Gastrocnemius medialis (tissue), 4 donors: ENCODE data around the gene DRGX. TPM values are rescaled to one million over a fixed set of nuclear protein-coding genes. Genes with fewer than 3 reads are reported as not detected.

ENCODE experiments used
- ATAC-seq, 2 donors: fragments of 150-250 bp; one replicate each; pipeline ENCODE4 v1.9.1; 2016
- DNase-seq, 2 donors: peaks; one replicate each; pipeline ENCODE4 v3.0.0-alpha.2; 2019
- H3K27ac ChIP-seq, 4 donors: fragments of 200-600 bp; sonication (generic); 1 replicate in 1 of 4; 2 replicates in 3 of 4; pipeline ENCODE4 v1.5.1; 2016 to 2018; ENCODE audit warnings: mild to moderate bottlenecking in 2 of 4, moderate library complexity in 1 of 4
- H3K27me3 ChIP-seq, 3 donors: fragments of 200-600 bp; sonication (generic) in 2 of 3; 1 replicate in 1 of 3; 2 replicates in 2 of 3; pipeline versions ENCODE4 v1.5.1 to v1.6.0; 2016 to 2019; ENCODE audit warnings: mild to moderate bottlenecking in 1 of 3, moderate library complexity in 1 of 3
- H3K36me3 ChIP-seq, 2 donors: fragments of 200-600 bp; sonication (generic) in 1 of 2; one replicate each; pipeline ENCODE4 v1.5.1; 2017 to 2018
- H3K4me1 ChIP-seq, 2 donors: fragments of 200-600 bp; sonication (generic) in 1 of 2; one replicate each; pipeline ENCODE4 v1.5.1; 2016 to 2017; ENCODE audit warnings: mild to moderate bottlenecking in 2 of 2
- H3K4me3 ChIP-seq, 4 donors: fragments of 200-600 bp; sonication (generic) in 3 of 4; 1 replicate in 1 of 4; 2 replicates in 3 of 4; pipeline ENCODE4 v1.5.1; 2016 to 2019; ENCODE audit warnings: mild to moderate bottlenecking in 2 of 4
- H3K9me3 ChIP-seq, 3 donors: fragments of 200-600 bp; sonication (generic) in 2 of 3; 1 replicate in 1 of 3; 2 replicates in 2 of 3; pipeline ENCODE4 v1.5.1; 2016 to 2019
- POLR2A ChIP-seq, 2 donors: fragments of 450-650 bp; IDR thresholded peaks; one replicate each; pipeline ENCODE4 v1.6.1; 2017; ENCODE audit warnings: antibody characterized with exemption in 2 of 2, mild to moderate bottlenecking in 2 of 2, moderate library complexity in 2 of 2
- in situ Hi-C, 4 donors: fragments of 200-750 bp; cut with MboI; loops; one replicate each; pipeline versions ENCODE4 v1.15.0 to v1.8.0; 2017; ENCODE audit warnings: low sequenced_read_pairs in 4 of 4
- intact Hi-C: fragments of 100-400 bp; cut with DNase I; formaldehyde crosslinking; loops from one replicate; pipeline ENCODE4 v1.15.1; 2023; ENCODE audit warnings: low total_unique reads
- total RNA-seq, 4 donors: library from RNA; depleted of rRNA; stranded (reverse); fragments of >200 nt; gene quantifications; one replicate each; pipeline versions ENCODE4 v1.1.0 to v1.2.3, GENCODE V29; 2016
- TF ChIP-seq, protein P1 (sequence below), 5 experiments: fragments of 450-650 bp in 3 of 5; fragments of 200-600 bp in 2 of 5; sonication (generic) in 2 of 5; IDR thresholded peaks in 4 of 5; conservative IDR thresholded peaks in 1 of 5; 1 replicate in 4 of 5; 2 replicates in 1 of 5; pipeline ENCODE4 v1.5.1; 2016 to 2019; ENCODE audit warnings: antibody characterized with exemption in 5 of 5, mild to moderate bottlenecking in 3 of 5, moderate library complexity in 3 of 5

DRGX gene
- total RNA-seq, 4 donors from 2014 or later: not detected

GRCh38 chr10:49347827-49348226, 48.1 kb downstream of the DRGX start:
- DNase-seq: no peak
- no peaks in the 10 kb centered on the region for H3K36me3 ChIP-seq
- intact Hi-C loops: no loop called here
- no peaks in the 10 kb centered on the region for H3K9me3 ChIP-seq
- ATAC-seq: no peak
- in situ Hi-C loops: no loop called here
- H3K27ac ChIP-seq: no peak overlapping the region
- H3K4me1 ChIP-seq: no peaks in the 10 kb centered on the region
- H3K27me3 ChIP-seq: no peaks in the 10 kb centered on the region
- H3K4me3 ChIP-seq: no peak overlapping the region
- TF ChIP-seq POLR2A (IDR thresholded peaks at IDR 0.05): no peak
- TF ChIP-seq, protein P1, sequence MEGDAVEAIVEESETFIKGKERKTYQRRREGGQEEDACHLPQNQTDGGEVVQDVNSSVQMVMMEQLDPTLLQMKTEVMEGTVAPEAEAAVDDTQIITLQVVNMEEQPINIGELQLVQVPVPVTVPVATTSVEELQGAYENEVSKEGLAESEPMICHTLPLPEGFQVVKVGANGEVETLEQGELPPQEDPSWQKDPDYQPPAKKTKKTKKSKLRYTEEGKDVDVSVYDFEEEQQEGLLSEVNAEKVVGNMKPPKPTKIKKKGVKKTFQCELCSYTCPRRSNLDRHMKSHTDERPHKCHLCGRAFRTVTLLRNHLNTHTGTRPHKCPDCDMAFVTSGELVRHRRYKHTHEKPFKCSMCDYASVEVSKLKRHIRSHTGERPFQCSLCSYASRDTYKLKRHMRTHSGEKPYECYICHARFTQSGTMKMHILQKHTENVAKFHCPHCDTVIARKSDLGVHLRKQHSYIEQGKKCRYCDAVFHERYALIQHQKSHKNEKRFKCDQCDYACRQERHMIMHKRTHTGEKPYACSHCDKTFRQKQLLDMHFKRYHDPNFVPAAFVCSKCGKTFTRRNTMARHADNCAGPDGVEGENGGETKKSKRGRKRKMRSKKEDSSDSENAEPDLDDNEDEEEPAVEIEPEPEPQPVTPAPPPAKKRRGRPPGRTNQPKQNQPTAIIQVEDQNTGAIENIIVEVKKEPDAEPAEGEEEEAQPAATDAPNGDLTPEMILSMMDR (IDR thresholded peaks at IDR 0.05 in 4 of 5, conservative IDR thresholded peaks at IDR 0.05 in 1 of 5): no peak

DNA sequence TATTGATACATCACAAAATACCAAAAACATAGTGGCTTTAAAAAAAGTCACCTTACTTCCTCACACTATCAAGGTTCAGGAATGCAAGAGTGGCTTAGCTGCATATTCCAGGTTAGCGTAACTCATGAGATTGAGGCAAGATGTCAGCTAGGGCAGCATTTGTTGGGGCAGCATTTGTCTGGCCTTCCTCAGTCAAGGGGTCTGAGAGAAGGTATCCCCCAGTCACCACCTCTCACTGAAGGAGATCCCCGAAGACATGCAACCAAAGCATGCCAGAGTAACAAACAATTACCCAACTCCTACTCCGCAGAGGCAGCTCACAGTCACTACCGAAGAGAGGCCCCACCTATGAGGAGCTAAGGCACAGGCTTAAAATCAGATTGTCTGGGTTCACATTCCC, 48.5 kb downstream of the DRGX start:
- no peaks in the 10 kb centered on the region for H3K4me1 ChIP-seq
- intact Hi-C loops: no loop called here
- no peak for ATAC-seq
- H3K4me3 ChIP-seq: no peak overlapping the region
- no peaks in the 10 kb centered on the region for H3K36me3 ChIP-seq
- no peaks in the 10 kb centered on the region for H3K27me3 ChIP-seq
- DNase-seq: no peak
- no peaks in the 10 kb centered on the region for H3K9me3 ChIP-seq
- in situ Hi-C loops: no loop called here
- no peak overlapping the region for H3K27ac ChIP-seq
- TF ChIP-seq, protein P1 (IDR thresholded peaks at IDR 0.05 in 4 of 5, conservative IDR thresholded peaks at IDR 0.05 in 1 of 5): no peak
- no peak for TF ChIP-seq POLR2A (IDR thresholded peaks at IDR 0.05)

DNA sequence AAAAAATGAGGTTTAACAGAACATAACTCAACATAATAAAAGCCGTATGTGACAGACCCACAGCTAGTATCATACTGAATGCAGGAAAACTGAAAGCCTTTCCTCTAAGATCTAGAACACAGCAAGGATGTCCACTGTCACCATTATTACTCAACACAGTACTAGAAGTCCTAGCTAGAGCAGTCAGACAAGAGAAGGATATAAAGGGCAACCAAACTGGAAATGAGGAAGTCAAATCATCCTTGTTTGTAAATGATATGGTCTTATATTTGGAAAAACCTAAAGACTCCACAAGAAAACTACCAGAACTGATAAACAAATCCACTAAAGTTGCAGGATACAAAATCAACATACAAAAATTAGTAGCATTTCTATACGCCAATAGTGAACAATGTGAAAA, 51.0 kb downstream of the DRGX start:
- in situ Hi-C loops (no loop called here), intact Hi-C loops (no loop called here)
- DNase-seq (no peak), ATAC-seq (no peak)
- Histone ChIP-seq H3K9me3 (no peaks in the 10 kb centered on the region), H3K4me3 (no peak overlapping the region), H3K27ac (no peak overlapping the region), H3K4me1 (no peaks in the 10 kb centered on the region), H3K36me3 (no peaks in the 10 kb centered on the region), H3K27me3 (no peaks in the 10 kb centered on the region)
- TF ChIP-seq, protein P1 (IDR thresholded peaks at IDR 0.05 in 4 of 5, conservative IDR thresholded peaks at IDR 0.05 in 1 of 5): no peak
- TF ChIP-seq POLR2A (IDR thresholded peaks at IDR 0.05): no peak

- intact Hi-C loops: no loop called here
- in situ Hi-C loops: no loop called here
- no peaks in the 10 kb centered on the region for H3K9me3 ChIP-seq
- no peak overlapping the region for H3K4me3 ChIP-seq
- no peak overlapping the region for H3K27ac ChIP-seq
- no peaks in the 10 kb centered on the region for H3K36me3 ChIP-seq
- TF ChIP-seq POLR2A (IDR thresholded peaks at IDR 0.05): no peak
- TF ChIP-seq, protein P1 (IDR thresholded peaks at IDR 0.05 in 4 of 5, conservative IDR thresholded peaks at IDR 0.05 in 1 of 5): no peak
- H3K4me1 ChIP-seq: no peaks in the 10 kb centered on the region
- H3K27me3 ChIP-seq: no peaks in the 10 kb centered on the region
- DNase-seq (no peak), ATAC-seq (no peak)
These were observed 57.3 kb downstream of the DRGX start for GRCh38 chr10:49338604-49339003.

DNA sequence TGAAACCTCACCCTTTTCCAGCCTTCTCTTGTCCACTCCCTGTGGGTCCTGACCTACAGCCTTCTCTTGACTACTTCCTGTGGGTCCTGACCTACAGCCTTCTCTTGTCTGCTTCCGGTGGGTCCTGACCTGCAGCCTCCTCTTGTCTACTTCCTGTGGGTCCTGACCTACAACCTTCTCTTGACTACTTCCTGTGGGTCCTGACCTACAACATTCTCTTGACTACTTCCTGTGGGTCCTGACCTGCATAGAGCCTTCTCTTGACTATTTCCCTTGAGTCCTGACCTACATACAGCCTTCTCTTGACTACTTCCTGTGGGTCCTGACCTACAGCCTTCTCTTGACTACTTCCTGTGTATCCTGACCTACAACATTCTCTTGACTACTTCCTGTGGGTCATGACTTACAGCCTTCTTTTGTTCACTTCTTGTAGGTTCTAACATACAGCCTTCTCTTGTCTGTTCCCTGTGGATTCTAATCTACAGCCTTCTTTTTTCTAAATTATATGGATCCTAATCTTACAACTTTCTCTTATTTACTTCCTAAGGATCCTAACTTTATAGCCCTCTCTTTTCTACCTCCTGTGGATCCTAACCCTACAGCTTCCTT, 60.4 kb downstream of the DRGX start:
- DNase-seq: no peak
- H3K27me3 ChIP-seq: no peaks in the 10 kb centered on the region
- H3K9me3 ChIP-seq: no peaks in the 10 kb centered on the region
- TF ChIP-seq POLR2A (IDR thresholded peaks at IDR 0.05): no peak
- TF ChIP-seq, protein P1 (IDR thresholded peaks at IDR 0.05 in 4 of 5, conservative IDR thresholded peaks at IDR 0.05 in 1 of 5): no peak
- intact Hi-C loops (no loop called here), in situ Hi-C loops (no loop called here)
- no peaks in the 10 kb centered on the region for H3K36me3 ChIP-seq
- no peaks in the 10 kb centered on the region for H3K4me1 ChIP-seq
- no peak overlapping the region for H3K27ac ChIP-seq
- no peak overlapping the region for H3K4me3 ChIP-seq
- ATAC-seq: no peak
